ENCODE results near the gene ZSCAN5A.
A peak's percentile ranks its signal among the peaks of the same experiment; 100 is the strongest.

- TF ChIP-seq, protein P1, sequence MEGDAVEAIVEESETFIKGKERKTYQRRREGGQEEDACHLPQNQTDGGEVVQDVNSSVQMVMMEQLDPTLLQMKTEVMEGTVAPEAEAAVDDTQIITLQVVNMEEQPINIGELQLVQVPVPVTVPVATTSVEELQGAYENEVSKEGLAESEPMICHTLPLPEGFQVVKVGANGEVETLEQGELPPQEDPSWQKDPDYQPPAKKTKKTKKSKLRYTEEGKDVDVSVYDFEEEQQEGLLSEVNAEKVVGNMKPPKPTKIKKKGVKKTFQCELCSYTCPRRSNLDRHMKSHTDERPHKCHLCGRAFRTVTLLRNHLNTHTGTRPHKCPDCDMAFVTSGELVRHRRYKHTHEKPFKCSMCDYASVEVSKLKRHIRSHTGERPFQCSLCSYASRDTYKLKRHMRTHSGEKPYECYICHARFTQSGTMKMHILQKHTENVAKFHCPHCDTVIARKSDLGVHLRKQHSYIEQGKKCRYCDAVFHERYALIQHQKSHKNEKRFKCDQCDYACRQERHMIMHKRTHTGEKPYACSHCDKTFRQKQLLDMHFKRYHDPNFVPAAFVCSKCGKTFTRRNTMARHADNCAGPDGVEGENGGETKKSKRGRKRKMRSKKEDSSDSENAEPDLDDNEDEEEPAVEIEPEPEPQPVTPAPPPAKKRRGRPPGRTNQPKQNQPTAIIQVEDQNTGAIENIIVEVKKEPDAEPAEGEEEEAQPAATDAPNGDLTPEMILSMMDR (IDR thresholded peaks at IDR 0.05 in 4 of 5, conservative IDR thresholded peaks at IDR 0.05 in 1 of 5), result no peak
- TF ChIP-seq POLR2A (IDR thresholded peaks at IDR 0.05), result peak; percentile 6 to 21
These were observed at the start of gene ZSCAN5A for GRCh38 chr19:56314381-56315076.
